Adrenal gland (tissue), 12 donors: ENCODE results near the gene CLEC7A. TPM values are rescaled to one million over a fixed set of nuclear protein-coding genes. Genes with fewer than 3 reads are reported as not detected.

ENCODE experiments used
- DNase-seq, 7 donors: peaks; one replicate each; pipeline ENCODE4 v3.0.0-alpha.2; 2019 to 2020
- H3K27ac ChIP-seq, 5 donors: fragments of 200-600 bp; sonication (generic) in 4 of 5; 1 replicate in 3 of 5; 2 replicates in 2 of 5; pipeline versions ENCODE4 v1.5.1 to v1.8.0; 2016 to 2020; ENCODE audit warnings: mild to moderate bottlenecking in 1 of 5
- H3K27me3 ChIP-seq: fragments of 200-600 bp; 2 replicates; pipeline ENCODE4 v1.8.0; 2021
- H3K36me3 ChIP-seq, 2 donors: fragments of 200-600 bp; replicated peaks in 1 of 2; 1 replicate in 1 of 2; 2 replicates in 1 of 2; pipeline versions ENCODE4 v1.5.1 to v1.8.0; 2018 to 2022
- H3K4me1 ChIP-seq, 2 donors: fragments of 200-600 bp; replicated peaks in 1 of 2; 1 replicate in 1 of 2; 2 replicates in 1 of 2; pipeline versions ENCODE4 v1.5.1 to v1.8.0; 2018 to 2021
- H3K4me3 ChIP-seq, 4 donors: fragments of 200-600 bp; sonication (generic) in 3 of 4; one replicate each; pipeline ENCODE4 v1.5.1; 2016 to 2018
- H3K9me3 ChIP-seq, 3 donors: fragments of 200-600 bp; sonication (generic) in 1 of 3; replicated peaks in 1 of 3; 1 replicate in 2 of 3; 2 replicates in 1 of 3; pipeline versions ENCODE4 v1.5.1 to v1.8.0; 2016 to 2021
- POLR2A ChIP-seq, 2 donors: fragments of 450-650 bp; IDR thresholded peaks; one replicate each; pipeline ENCODE4 v1.6.1; 2017; ENCODE audit warnings: antibody characterized with exemption in 2 of 2, mild to moderate bottlenecking in 2 of 2, moderate library complexity in 1 of 2
- WGBS, 4 donors: extraction: QIAGEN DNeasy Blood & Tissue Kit in 2 of 4; methylation state at CpG; one replicate each; pipeline versions ENCODE4 v1.1.5 to v1.1.7; 2013 to 2017; 5-methylcytosine and 5-hydroxymethylcytosine counted together
- intact Hi-C, 2 donors: fragments of 100-400 bp; cut with DNase I; formaldehyde crosslinking; loops; one replicate each; pipeline versions ENCODE4 v1.14.1 to v1.15.0; 2022 to 2023
- polyA plus RNA-seq, 3 donors: library from polyadenylated mRNA; stranded (reverse); fragments of 200-250 nt in 2 of 3; fragments of 350-450 nt in 1 of 3; fragmentation: Illumina TruSeq in 1 of 3; extraction: RNeasy Lipid Tissue Mini Kit (QIAGEN cat#74804) in 1 of 3; gene quantifications; one replicate each; pipeline ENCODE4 v1.2.3, GENCODE V29; 2013 to 2014
- total RNA-seq, 9 donors: library from RNA; depleted of rRNA in 4 of 9; stranded (reverse); fragments of >200 nt in 4 of 9; fragments of 120-200 nt in 1 of 9; fragmentation: NEBNext Ultra II Directional in 1 of 9; extraction: Animal tissue kit (Norgen Biotek cat#: 25700) in 1 of 9; gene quantifications; one replicate each; pipeline versions ENCODE4 v1.1.0 to v1.2.4, GENCODE V29; 2013 to 2023
- TF ChIP-seq, protein P1 (sequence below), 6 experiments: fragments of 450-650 bp in 4 of 6; fragments of 200-600 bp in 2 of 6; sonication (generic) in 1 of 6; IDR thresholded peaks; 1 replicate in 5 of 6; 2 replicates in 1 of 6; pipeline versions ENCODE4 v1.5.1 to v1.8.0; 2016 to 2021; ENCODE audit warnings: antibody characterized with exemption in 6 of 6, mild to moderate bottlenecking in 2 of 6, moderate library complexity in 1 of 6
- donor health status: healthy with polysubstance abuse.
- donor health status: Bipolar disorder and iron deficiency.
- donor health status: DM: yes; HTN: yes; CAD: no.
- donor health status: DM: no; HTN: no; CAD: no.
- donor health status: DM: no; HTN: no; CAD: no.
- donor health status: DM: yes; HTN: yes; CAD: no.

The CLEC7A gene
- total and polyA plus RNA-seq, 12 donors = 3.3 to 23.6 (median 7.4) TPM

DNA sequence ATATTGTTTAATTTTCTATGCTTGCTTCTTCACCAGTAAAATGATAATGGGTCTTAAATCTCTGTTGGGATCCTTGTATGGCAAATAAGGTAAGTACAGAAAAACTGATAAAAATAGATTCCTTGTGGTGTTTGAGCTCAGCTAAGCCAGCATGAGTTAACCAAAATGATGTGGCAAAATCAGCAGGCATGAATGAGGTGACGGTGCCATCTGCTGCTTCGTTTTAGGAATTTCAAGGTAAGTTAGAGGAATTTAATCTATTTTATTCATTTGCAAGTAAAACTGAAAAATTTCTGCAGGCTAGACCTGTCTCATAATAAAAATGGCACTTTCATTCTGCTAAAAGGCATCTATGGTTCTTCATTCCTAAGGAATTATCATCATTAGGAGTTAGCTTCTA, 10.0 kb upstream of the CLEC7A start:
- Histone ChIP-seq H3K9me3 (no peaks in the 10 kb centered on the region), H3K27me3 (no peaks in the 10 kb centered on the region), H3K4me3 (no peak overlapping the region), H3K36me3 (no peaks in the 10 kb centered on the region), H3K4me1 (no peaks in the 10 kb centered on the region), H3K27ac (no peak overlapping the region)
- 4 to 11% (median 9%) methylated on average over 2 of the region's 2 CpGs for WGBS, 4 donors
- no peak for TF ChIP-seq POLR2A (IDR thresholded peaks at IDR 0.05)
- TF ChIP-seq, protein P1, sequence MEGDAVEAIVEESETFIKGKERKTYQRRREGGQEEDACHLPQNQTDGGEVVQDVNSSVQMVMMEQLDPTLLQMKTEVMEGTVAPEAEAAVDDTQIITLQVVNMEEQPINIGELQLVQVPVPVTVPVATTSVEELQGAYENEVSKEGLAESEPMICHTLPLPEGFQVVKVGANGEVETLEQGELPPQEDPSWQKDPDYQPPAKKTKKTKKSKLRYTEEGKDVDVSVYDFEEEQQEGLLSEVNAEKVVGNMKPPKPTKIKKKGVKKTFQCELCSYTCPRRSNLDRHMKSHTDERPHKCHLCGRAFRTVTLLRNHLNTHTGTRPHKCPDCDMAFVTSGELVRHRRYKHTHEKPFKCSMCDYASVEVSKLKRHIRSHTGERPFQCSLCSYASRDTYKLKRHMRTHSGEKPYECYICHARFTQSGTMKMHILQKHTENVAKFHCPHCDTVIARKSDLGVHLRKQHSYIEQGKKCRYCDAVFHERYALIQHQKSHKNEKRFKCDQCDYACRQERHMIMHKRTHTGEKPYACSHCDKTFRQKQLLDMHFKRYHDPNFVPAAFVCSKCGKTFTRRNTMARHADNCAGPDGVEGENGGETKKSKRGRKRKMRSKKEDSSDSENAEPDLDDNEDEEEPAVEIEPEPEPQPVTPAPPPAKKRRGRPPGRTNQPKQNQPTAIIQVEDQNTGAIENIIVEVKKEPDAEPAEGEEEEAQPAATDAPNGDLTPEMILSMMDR (IDR thresholded peaks at IDR 0.05) = peak in 5 of 6 experiments; percentile 33 to 69 (median 59)
- DNase-seq = peak in 5 of 7 donors; percentile 21 to 66 (median 40)
- intact Hi-C loops = no loop called here

- 76 to 84% (median 82%) methylated on average over 12 to 13 of the region's 13 CpGs for WGBS, 4 donors
- H3K36me3 ChIP-seq = no peaks in the 10 kb centered on the region
Observed at GRCh38 chr12:10136637-10137205, 6.7 kb upstream of the CLEC7A start.

GRCh38 chr12:10135126-10135525, 5.1 kb upstream of the CLEC7A start:
- DNase-seq = no peak
- 60 to 72% (median 70%) methylated on average over 4 of the region's 4 CpGs for WGBS, 4 donors
- Histone ChIP-seq H3K4me3 (no peak overlapping the region), H3K4me1 (no peaks in the 10 kb centered on the region), H3K9me3 (no peaks in the 10 kb centered on the region), H3K27ac (no peak overlapping the region), H3K27me3 (no peaks in the 10 kb centered on the region), H3K36me3 (no peaks in the 10 kb centered on the region)
- intact Hi-C loops = loop anchor here in 1 of 2 donors (10.0 kb wide), 2 partner anchors 100 to 390 kb away; partner anchors contain the start of gene CLEC9A
- no peak for TF ChIP-seq POLR2A (IDR thresholded peaks at IDR 0.05)

More at GRCh38 chr12:10136637-10137205, 6.7 kb upstream of the CLEC7A start:
- Histone ChIP-seq H3K9me3 (no peaks in the 10 kb centered on the region), H3K27ac (no peak overlapping the region), H3K4me1 (no peaks in the 10 kb centered on the region), H3K4me3 (no peak overlapping the region), H3K27me3 (no peaks in the 10 kb centered on the region)
- TF ChIP-seq, protein P1 (IDR thresholded peaks at IDR 0.05) = no peak
- no peak for TF ChIP-seq POLR2A (IDR thresholded peaks at IDR 0.05)
- intact Hi-C loops = loop anchor here in 1 of 2 donors (10.0 kb wide), 2 partner anchors 102 to 392 kb away; partner anchors contain the start of gene CLEC9A
- no peak for DNase-seq

- Histone ChIP-seq H3K27ac (no peak overlapping the region), H3K4me3 (no peak overlapping the region), H3K27me3 (no peaks in the 10 kb centered on the region), H3K4me1 (no peaks in the 10 kb centered on the region), H3K36me3 (no peaks in the 10 kb centered on the region), H3K9me3 (no peaks in the 10 kb centered on the region)
- intact Hi-C loops = loop anchor here in 1 of 2 donors (10.0 kb wide), 2 partner anchors 98 to 388 kb away; partner anchors contain the start of gene CLEC9A
- no peak for DNase-seq
- 69 to 80% (median 73%) methylated on average over 6 of the region's 6 CpGs for WGBS, 4 donors
- TF ChIP-seq, protein P1 (IDR thresholded peaks at IDR 0.05) = no peak
- no peak for TF ChIP-seq POLR2A (IDR thresholded peaks at IDR 0.05)
Observed at GRCh38 chr12:10132850-10133370, 2.9 kb upstream of the CLEC7A start.
